ENCODE measurements around the gene AAK1.
"Not testable (repeated sequence)": the region's sequence is repeated elsewhere in the genome, so short reads cannot be mapped to it uniquely, and the experiment has no call there.

Gene AAK1

GRCh38 chr2:69659349-69659748 lies 15.8 kb upstream of the AAK1 start:
- DNase-seq = no peak

- no peak for DNase-seq
These were observed 8.7 kb upstream of the AAK1 start for GRCh38 chr2:69652206-69652605.

GRCh38 chr2:69647196-69647595 lies 3.7 kb upstream of the AAK1 start:
- DNase-seq = not testable (repeated sequence)

GRCh38 chr2:69646714-69647113 lies 3.2 kb upstream of the AAK1 start:
- no peak for DNase-seq

GRCh38 chr2:69645921-69646320 lies 2.4 kb upstream of the AAK1 start:
- no peak for DNase-seq

- DNase-seq = no peak
These were observed 1.5 kb upstream of the AAK1 start for GRCh38 chr2:69645031-69645431.

- DNase-seq = no peak
These were observed 1.0 kb upstream of the AAK1 start for GRCh38 chr2:69644506-69644979.

DNA sequence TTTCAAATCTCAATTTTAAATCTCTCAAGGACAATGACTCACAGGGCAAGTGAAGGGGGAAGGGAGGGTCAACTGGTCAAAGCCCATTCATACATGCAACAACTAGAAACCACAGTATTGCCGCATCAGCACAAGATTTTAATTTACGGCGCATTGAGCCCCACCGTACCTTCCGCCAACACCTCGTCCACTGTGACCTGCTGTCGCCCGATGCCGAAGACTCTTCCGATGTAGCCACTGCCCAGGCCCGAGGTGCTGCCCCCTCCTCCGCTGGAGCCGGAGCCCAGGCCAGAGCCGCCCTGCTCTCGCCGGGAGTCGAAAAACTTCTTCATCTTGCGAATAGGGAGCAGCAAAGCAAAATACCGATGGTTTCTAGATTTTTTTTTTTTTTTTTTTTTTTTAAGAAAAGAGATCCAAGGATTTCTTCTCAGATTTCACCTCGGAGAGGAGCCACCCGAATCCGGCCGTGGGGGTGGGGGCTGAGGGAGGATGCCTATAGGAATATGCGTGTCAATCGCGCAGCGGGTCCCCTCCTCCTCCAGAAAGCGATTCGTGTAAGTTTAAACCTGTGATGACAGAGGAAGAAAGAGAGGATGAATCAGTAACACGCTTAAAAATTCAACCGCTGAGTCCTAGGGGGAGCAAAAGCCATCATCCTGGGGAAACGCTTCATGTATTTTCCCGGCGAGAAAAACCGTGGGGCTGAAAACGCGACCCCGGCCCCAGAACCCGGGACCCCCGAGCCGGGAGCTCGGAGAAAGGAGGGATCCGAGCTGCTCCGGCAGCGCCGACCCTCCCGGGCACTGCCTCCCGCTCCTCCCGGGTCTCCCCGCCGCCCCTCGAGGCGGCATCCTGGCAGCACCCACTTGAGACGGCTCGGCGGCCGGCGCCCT lies 584 bp downstream of the AAK1 start:
- DNase-seq = peak; percentile 16

- no peak for DNase-seq
These were observed 1.4 kb downstream of the AAK1 start for GRCh38 chr2:69641887-69642708.

- DNase-seq = no peak
These were observed 2.1 kb downstream of the AAK1 start for GRCh38 chr2:69641471-69641870.

- DNase-seq = no peak
These were observed 4.3 kb downstream of the AAK1 start for GRCh38 chr2:69639266-69639665.

DNA sequence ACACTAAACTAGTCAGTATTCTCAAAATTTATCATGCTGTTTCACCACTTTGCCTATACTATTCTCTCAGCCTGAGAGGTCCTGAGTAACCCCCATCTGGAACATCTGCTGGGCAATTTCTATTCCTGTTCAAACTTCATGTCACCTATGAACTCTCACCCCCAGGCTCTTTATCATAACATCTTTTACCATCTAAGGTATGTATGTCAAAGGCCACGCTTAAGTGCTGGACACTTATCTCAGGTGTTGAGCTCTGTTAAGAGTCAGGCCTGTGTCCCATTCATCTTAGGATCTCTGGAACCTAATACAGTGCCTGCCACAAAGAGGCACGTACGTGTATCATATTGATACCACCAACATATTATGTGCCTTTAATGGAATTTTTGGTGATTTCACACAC lies 4.9 kb downstream of the AAK1 start:
- DNase-seq = no peak

DNA sequence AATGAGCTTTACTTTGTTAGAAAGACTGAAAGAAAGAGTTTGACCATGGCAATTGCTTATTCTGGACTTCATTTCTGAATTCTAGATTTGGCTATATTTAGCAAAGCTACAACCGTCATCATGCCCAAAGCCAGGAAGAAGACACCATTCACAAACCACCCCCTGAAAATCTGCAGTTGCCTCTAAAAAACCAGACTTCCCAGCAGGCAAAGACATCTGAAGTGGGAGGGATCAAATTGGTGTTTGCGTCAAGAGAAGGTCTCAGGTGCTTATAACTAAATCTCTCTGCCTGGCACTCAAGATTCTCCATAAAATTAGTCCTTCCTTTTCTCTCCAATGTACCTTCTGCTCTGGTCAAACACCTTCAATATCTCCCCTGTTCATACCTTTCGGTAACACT lies 5.6 kb downstream of the AAK1 start:
- DNase-seq = no peak

GRCh38 chr2:69636395-69636794 lies 7.1 kb downstream of the AAK1 start:
- DNase-seq = no peak

DNA sequence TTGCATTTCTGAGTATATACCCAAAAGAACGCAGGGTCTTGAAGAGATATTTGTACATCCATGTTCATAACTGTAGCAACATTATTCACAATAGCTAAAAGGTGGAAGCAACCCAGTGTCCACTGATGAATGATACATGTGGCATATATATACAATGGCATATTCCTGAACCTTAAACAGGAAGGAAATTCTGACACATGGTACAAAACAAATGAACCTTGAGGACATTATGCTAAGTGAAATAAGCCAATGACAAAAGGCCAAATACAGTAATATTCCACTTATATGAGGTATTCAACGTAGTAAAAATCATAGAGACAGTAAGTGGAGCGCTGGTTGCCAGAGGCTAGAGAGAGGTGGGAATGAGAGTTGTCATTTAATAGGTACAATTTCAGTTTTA lies 8.1 kb downstream of the AAK1 start:
- no peak for DNase-seq

- peak; percentile 67 for DNase-seq
These were observed 9.2 kb downstream of the AAK1 start for GRCh38 chr2:69634196-69634821.

DNA sequence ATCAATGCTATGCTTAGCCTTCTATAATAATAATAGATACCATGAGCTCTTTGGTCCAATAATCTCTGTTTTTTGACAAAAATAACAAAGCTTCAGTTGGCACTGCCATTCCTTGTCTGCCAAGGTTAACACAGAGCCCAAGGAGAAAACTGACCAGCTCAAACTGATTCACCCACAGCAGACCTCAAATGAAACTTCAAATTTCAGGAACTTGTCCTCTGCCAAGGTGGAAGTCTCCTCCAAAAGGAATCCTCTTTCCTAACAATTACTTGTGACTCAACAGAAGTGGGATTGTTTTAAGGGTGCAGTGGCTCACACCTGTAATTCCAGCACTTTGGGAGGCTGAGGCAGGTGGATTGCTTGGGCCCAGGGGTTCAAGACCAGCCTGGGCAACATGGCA lies 12.1 kb downstream of the AAK1 start:
- DNase-seq = no peak

- DNase-seq = no peak
These were observed 13.5 kb downstream of the AAK1 start for GRCh38 chr2:69629921-69630608.

DNA sequence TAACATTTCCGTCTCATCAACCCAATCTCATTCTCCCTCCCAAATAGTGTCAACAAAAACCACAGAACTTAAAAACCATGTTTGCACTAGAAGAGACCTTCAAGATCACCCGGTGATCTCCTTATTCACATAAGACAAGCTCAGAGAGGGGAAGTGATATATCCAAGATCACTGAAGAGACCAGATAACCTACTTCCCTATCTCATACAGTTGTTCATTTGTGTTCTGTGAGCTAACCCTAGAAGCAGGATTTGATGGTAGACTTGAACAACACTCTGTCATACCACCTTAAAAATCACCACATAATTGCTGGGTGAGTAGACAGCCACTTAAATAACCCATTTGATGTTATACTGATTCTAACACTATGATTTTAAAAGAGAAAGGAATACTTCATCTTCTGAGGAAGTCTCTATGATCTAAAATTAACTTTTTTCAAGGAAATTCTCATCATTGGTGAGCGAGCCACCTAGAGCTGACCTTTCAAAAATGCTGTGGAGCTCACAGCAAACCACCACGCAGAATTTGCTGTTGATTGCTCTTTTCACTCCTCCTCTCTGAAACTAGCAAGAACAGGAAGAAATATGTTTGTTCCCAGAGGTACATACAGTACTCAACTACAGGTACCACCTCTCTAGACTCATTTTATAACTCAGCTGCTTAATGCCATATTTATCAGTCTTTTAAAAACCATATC lies 15.1 kb downstream of the AAK1 start:
- peak; percentile 64 for DNase-seq

DNA sequence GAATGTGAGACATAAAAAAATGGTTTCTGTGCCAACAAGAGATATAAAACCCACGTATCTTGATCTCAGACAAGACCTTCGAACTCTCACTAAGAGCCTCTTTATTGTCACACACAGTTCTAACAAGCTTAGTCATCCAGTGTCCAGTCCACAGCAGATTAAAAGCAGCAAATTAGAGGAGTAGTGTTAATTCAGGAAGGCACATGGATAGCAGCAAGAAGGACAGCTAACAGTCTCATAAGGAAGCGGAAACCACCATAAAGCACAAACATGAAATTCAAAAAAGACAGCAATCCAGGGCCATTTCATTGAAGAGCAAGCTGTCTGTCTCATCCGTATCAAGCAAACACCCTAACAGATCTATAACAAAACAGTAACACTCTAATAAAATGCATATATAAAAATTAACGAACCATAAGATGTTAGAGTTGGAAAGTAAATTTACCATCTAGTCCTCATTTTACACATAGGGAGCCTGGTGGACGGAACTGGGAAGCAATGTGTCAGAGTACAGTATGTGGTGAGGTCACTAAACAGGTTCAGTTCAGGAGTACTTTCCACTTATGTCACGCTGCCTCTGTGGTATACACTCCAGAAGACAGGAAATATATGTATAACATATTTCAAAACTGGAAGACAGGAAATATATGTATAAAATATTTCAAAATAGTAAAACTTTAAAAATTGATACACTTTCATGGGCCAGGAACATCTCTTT lies 18.3 kb downstream of the AAK1 start:
- no peak for DNase-seq

DNA sequence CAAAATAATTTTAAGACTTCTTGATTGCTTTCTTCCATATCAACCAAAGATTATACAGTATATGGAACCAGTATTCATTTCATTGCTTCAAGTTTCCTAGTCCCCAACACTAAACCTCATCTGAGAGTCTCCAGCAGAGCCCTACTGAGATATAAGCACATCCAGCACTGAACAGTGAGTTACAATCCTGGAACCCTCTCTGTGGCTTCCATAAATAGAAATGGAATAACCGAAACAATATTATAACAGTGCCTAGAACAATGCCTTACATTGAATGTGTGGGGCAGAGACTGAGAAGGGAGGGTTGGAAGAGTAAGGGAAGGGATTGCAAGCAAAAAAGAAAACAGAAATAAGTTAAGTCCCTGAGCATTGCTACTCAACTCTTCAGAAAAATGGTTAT lies 18.9 kb downstream of the AAK1 start:
- DNase-seq = no peak

DNA sequence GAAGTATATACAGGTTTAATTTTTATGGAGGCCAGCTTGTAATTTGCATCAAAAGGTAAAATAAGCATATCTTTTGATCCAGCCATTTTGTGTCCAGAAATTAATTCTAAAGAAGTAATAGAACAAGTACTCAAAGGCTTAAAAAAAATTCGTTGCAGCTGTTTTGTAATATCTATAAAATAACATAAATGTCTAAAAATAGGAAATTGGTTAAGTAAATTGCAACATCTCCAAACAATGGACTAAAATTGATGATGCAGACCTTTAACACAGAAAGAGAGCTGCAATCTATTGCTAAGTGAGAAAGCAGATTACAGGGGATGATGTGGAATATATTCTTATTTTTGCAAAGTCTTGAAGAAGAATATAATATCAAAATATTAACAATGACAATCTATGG lies 19.4 kb downstream of the AAK1 start:
- peak; percentile 41 for DNase-seq
